Measurements from ENCODE around the gene SLC30A9.

SLC30A9 gene

GRCh38 chr4:42123071-42123644 is 132.8 kb downstream of the SLC30A9 start:
- FAIRE-seq = peak; percentile 15
- DNase-seq (ENCODE audit: extremely low spot score, insufficient read length, low read depth) = no peak

DNA sequence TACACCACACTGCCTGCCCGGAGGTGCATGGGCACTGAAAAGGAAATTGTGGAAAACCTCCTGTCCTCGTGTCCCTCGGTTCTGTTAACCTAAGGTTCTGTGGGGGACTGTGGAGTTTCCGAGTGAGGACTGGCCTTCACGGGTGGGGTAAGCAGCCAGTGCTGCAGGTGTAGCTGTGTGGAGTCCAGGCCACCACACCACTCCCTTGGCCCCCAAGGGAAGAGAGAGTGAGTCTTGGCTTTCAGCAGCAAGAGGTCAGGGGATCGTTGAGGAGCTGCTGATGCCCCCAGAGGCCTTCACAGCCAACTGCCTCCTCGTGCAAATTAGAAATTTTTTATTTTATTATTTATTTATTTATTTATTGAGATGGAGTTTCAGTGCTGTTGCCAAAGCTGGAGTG is 141.8 kb downstream of the SLC30A9 start:
- DNase-seq (ENCODE audit: extremely low spot score, insufficient read length, low read depth) (no peak), FAIRE-seq (no peak)

DNA sequence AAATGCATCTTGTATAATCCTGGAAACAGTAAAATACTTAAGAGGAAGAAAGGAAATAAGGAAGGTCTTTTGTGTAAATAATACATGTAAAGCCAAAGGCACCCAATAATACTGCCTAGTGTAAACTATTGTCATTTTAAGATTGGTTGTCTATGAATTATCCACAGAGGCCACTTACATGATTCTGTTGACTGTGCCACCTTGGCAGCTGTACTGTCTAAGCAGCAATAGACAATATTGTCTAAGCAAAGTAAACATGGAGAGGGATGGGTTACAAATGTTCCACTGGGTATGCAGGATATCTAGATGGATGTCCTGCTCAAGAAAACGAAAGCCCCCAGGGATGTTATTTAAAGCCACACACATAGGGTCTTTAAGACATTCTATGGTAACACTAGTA is 142.7 kb downstream of the SLC30A9 start:
- DNase-seq (ENCODE audit: extremely low spot score, insufficient read length, low read depth) = no peak
- FAIRE-seq = no peak

DNA sequence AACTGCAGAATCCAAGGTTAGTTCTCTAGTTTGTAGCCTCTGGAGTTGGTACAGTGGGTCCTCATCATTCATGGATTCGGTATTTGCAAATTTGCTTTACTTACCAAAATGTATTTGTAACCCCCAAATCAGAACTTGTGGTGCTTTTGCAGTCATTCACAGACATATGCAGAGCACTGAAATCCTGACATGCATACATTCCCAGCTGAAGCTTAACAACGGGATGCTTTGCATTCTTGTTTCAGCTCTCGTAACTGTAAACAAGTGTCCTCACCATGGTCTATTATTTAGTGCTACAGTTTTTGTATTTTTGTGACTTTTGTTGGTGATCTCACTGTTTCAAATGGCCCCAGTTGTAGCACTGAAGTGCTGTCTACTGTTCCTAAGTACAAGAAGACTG is 146.0 kb downstream of the SLC30A9 start:
- no peak for DNase-seq (ENCODE audit: extremely low spot score, insufficient read length, low read depth)
- no peak for FAIRE-seq
